Astrocyte (in vitro differentiated cells and primary cell): ENCODE data around the gene EXOC4. TPM values are rescaled to one million over a fixed set of nuclear protein-coding genes. Genes with fewer than 3 reads are reported as not detected.

Source experiments
- DNase-seq: peaks from one replicate; pipeline ENCODE4 v3.0.0-alpha.2; 2010; ENCODE audit warnings: low read depth
- FAIRE-seq: peaks from 2 replicates; lab custom pipeline; 2011; peaks lifted over from hg19 to GRCh38; lab: Jason Lieb, UNC
- H2AFZ ChIP-seq: 2 replicates; pipeline ENCODE4 v1.6.0; 2012; ENCODE audit warnings: low read depth, low read length, inconsistent platforms
- H3K27ac ChIP-seq: 2 replicates; pipeline ENCODE4 v1.5.1; 2011; ENCODE audit warnings: low read depth, low read length, inconsistent platforms
- H3K27me3 ChIP-seq: 2 replicates; pipeline ENCODE4 v1.6.0; 2011; ENCODE audit warnings: low read length, inconsistent platforms; ENCODE audit not compliant: insufficient read depth
- H3K36me3 ChIP-seq: 2 replicates; pipeline ENCODE4 v1.5.1; 2011; ENCODE audit warnings: low read length, inconsistent platforms; ENCODE audit not compliant: insufficient read depth
- H3K4me1 ChIP-seq: 2 replicates; pipeline ENCODE4 v1.5.1; 2011; ENCODE audit warnings: low read length, inconsistent platforms; ENCODE audit not compliant: insufficient read depth
- H3K4me2 ChIP-seq: 2 replicates; pipeline ENCODE4 v1.6.0; 2012; ENCODE audit warnings: low read length, inconsistent platforms
- H3K4me3 ChIP-seq: 2 replicates; pipeline ENCODE4 v1.5.1; 2011; ENCODE audit warnings: low read depth, mild to moderate bottlenecking, low read length, inconsistent platforms; ENCODE audit not compliant: insufficient read depth
- H3K79me2 ChIP-seq: 2 replicates; pipeline ENCODE4 v1.6.0; 2012; ENCODE audit warnings: mild to moderate bottlenecking, low read length, inconsistent platforms; ENCODE audit not compliant: insufficient read depth
- H3K9ac ChIP-seq: 2 replicates; pipeline ENCODE4 v1.6.0; 2012; ENCODE audit warnings: mild to moderate bottlenecking, low read length, inconsistent platforms
- H3K9me3 ChIP-seq: 2 replicates; pipeline ENCODE4 v1.5.1; 2012; ENCODE audit warnings: low read depth, mild to moderate bottlenecking, low read length, inconsistent platforms; ENCODE audit not compliant: insufficient read depth
- H4K20me1 ChIP-seq: 2 replicates; pipeline ENCODE4 v1.6.0; 2012; ENCODE audit warnings: low read length, inconsistent platforms; ENCODE audit not compliant: insufficient read depth
- H3K27ac Mint-ChIP-seq: one replicate; pipeline ENCODE4 v1.8.0; 2021; ENCODE audit warnings: mild to moderate bottlenecking, mixed read lengths; ENCODE audit not compliant: unreplicated experiment
- H3K27me3 Mint-ChIP-seq: one replicate; pipeline ENCODE4 v1.8.0; 2021; ENCODE audit warnings: low read depth, mixed read lengths; ENCODE audit not compliant: unreplicated experiment
- H3K36me3 Mint-ChIP-seq: one replicate; pipeline ENCODE4 v1.8.0; 2021; ENCODE audit warnings: low read depth, mixed read lengths; ENCODE audit not compliant: unreplicated experiment
- H3K4me1 Mint-ChIP-seq: one replicate; pipeline ENCODE4 v1.8.0; 2021; ENCODE audit warnings: low read depth, mixed read lengths; ENCODE audit not compliant: unreplicated experiment
- H3K4me3 Mint-ChIP-seq: one replicate; pipeline ENCODE4 v1.8.0; 2021; ENCODE audit warnings: mild to moderate bottlenecking, moderate library complexity, mixed read lengths; ENCODE audit not compliant: unreplicated experiment
- H3K9me3 Mint-ChIP-seq: one replicate; pipeline ENCODE4 v1.8.0; 2021; ENCODE audit warnings: mild to moderate bottlenecking, mixed read lengths; ENCODE audit not compliant: unreplicated experiment
- EZH2 ChIP-seq: IDR thresholded peaks from 2 replicates; pipeline ENCODE4 v1.6.1; 2012; ENCODE audit warnings: mild to moderate bottlenecking, low read length, inconsistent platforms; ENCODE audit not compliant: insufficient read depth
- total RNA-seq: library from RNA; stranded (reverse); gene quantifications from 2 replicates; pipeline ENCODE4 v1.2.1, GENCODE V29; 2021
- TF ChIP-seq, protein P1 (sequence below): IDR thresholded peaks from 2 replicates; pipeline ENCODE4 v1.5.1; 2011; ENCODE audit warnings: low read depth, mild to moderate bottlenecking, inconsistent platforms, low read length, moderate library complexity; ENCODE audit not compliant: insufficient read depth

The EXOC4 gene
- total RNA-seq, 1 donor from 2014 or later: 57.5 TPM

DNA sequence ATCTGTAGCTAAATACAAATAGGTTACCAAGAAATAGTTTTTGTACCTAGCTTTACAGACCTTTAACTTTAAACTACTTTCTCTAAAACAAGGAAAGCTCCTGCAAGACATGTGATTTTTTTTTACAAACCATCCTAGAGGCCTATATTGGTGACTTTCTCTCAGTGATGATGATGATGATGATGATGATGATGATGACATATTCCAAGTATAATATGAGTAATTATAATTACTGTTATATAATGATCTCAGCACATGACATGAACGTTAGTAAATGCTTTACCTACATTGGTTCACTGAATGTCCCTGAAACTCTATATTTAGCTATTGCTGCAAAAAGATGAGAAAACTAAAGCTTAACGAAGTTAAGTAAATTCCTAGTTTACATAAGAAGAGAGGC lies 766.4 kb downstream of the EXOC4 start:
- H3K36me3 Mint-ChIP-seq: peaks cover 2% of the 10 kb centered on the region
- H3K27me3 Mint-ChIP-seq: no peaks in the 10 kb centered on the region
- no peaks in the 10 kb centered on the region for H3K4me1 Mint-ChIP-seq
- Histone ChIP-seq H3K36me3 (no peaks in the 10 kb centered on the region), H3K27ac (no peak overlapping the region), H3K4me1 (no peaks in the 10 kb centered on the region), H3K27me3 (no peaks in the 10 kb centered on the region), H3K9ac (no peak overlapping the region), H3K4me2 (no peak overlapping the region), H3K79me2 (no peaks in the 10 kb centered on the region), H3K4me3 (no peak overlapping the region), H4K20me1 (peaks cover 4% of the 10 kb centered on the region), H2AFZ (no peak overlapping the region), H3K9me3 (no peaks in the 10 kb centered on the region)
- no peak overlapping the region for H3K4me3 Mint-ChIP-seq
- FAIRE-seq (no peak), DNase-seq (no peak)
- no peaks in the 10 kb centered on the region for H3K9me3 Mint-ChIP-seq
- no peak for TF ChIP-seq EZH2
- TF ChIP-seq, protein P1, sequence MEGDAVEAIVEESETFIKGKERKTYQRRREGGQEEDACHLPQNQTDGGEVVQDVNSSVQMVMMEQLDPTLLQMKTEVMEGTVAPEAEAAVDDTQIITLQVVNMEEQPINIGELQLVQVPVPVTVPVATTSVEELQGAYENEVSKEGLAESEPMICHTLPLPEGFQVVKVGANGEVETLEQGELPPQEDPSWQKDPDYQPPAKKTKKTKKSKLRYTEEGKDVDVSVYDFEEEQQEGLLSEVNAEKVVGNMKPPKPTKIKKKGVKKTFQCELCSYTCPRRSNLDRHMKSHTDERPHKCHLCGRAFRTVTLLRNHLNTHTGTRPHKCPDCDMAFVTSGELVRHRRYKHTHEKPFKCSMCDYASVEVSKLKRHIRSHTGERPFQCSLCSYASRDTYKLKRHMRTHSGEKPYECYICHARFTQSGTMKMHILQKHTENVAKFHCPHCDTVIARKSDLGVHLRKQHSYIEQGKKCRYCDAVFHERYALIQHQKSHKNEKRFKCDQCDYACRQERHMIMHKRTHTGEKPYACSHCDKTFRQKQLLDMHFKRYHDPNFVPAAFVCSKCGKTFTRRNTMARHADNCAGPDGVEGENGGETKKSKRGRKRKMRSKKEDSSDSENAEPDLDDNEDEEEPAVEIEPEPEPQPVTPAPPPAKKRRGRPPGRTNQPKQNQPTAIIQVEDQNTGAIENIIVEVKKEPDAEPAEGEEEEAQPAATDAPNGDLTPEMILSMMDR: no peak
- H3K27ac Mint-ChIP-seq: no peak overlapping the region

DNA sequence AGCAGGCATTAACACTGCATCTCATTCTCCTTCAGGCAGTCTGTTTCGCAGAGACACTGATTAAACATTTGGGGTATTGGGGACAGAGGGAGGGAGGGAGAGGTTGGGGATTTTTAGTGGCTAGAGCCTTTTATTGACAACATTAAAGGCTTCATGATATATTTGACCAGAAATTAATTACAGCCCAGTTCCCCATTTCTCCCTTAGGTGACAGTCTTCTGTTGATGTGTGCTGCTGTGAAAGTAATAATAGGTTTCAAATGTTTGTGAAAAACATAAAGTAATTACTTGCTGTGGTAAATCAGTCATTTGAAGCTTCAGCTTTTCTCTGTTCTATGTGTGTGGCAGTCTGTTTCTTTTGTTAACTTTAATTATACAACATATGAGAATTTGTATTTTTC lies 769.0 kb downstream of the EXOC4 start:
- FAIRE-seq: no peak
- Mint-ChIP-seq H3K27me3 (no peaks in the 10 kb centered on the region), H3K9me3 (no peaks in the 10 kb centered on the region), H3K27ac (no peak overlapping the region), H3K4me3 (no peak overlapping the region), H3K4me1 (peaks cover 6% of the 10 kb centered on the region), H3K36me3 (peaks cover 6% of the 10 kb centered on the region)
- Histone ChIP-seq H3K79me2 (no peaks in the 10 kb centered on the region), H4K20me1 (no peaks in the 10 kb centered on the region), H3K27me3 (no peaks in the 10 kb centered on the region), H3K4me2 (no peak overlapping the region), H3K4me3 (no peak overlapping the region), H3K4me1 (no peaks in the 10 kb centered on the region), H2AFZ (no peak overlapping the region), H3K27ac (no peak overlapping the region), H3K9ac (no peak overlapping the region), H3K36me3 (no peaks in the 10 kb centered on the region), H3K9me3 (no peaks in the 10 kb centered on the region)
- no peak for DNase-seq
- TF ChIP-seq EZH2: no peak
- TF ChIP-seq, protein P1: no peak

DNA sequence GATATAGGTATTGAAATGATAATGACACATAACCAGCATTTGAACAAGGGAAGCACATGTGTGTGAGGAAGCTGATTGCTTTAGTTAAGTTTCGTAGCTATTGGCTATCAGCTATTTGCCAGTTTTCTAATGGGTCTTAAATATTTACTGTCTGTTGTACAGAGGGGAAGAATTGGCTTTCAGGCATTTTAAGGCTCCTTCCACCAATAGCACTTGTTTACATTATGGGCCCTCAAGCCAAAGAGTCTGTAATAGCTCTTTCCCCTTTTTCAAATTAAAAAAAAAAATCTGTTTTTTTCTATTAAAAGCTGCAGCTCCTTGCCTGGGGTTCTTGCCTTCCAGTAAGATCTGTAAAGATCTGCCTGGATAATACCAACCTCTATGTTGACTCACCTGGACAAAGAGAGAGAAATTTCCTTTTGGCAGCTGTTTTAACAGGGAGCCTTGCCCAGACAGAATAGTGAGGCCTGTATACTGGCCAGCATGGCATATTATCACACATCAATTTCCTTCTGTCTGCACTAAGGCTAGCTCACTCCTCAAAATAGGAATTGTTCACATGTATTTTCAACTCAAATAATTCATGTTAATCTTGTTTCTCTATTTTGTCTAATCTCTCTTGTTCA lies 769.5 kb downstream of the EXOC4 start:
- FAIRE-seq (no peak), DNase-seq (peak; percentile 8)
- H3K36me3 Mint-ChIP-seq: peaks cover 6% of the 10 kb centered on the region
- no peak overlapping the region for H3K27ac Mint-ChIP-seq
- no peaks in the 10 kb centered on the region for H3K4me1 ChIP-seq
- no peaks in the 10 kb centered on the region for H3K36me3 ChIP-seq
- no peaks in the 10 kb centered on the region for H3K27me3 ChIP-seq
- H3K9me3 ChIP-seq: no peaks in the 10 kb centered on the region
- no peak for TF ChIP-seq EZH2
- TF ChIP-seq, protein P1: no peak
- no peak overlapping the region for H3K4me3 ChIP-seq
- no peaks in the 10 kb centered on the region for H3K9me3 Mint-ChIP-seq
- H3K79me2 ChIP-seq: no peaks in the 10 kb centered on the region
- H3K4me3 Mint-ChIP-seq: no peak overlapping the region
- no peak overlapping the region for H3K27ac ChIP-seq
- H3K4me2 ChIP-seq: no peak overlapping the region
- H3K27me3 Mint-ChIP-seq: no peaks in the 10 kb centered on the region
- no peak overlapping the region for H2AFZ ChIP-seq
- peaks cover 6% of the 10 kb centered on the region for H3K4me1 Mint-ChIP-seq
- no peaks in the 10 kb centered on the region for H4K20me1 ChIP-seq
- no peak overlapping the region for H3K9ac ChIP-seq
